COR-L47 (cell line): ENCODE data around the gene DCLRE1B.

Experiments used
- DNase-seq: peaks from one replicate; lab custom pipeline; 2025; lab: John Stamatoyannopoulos, UW

The DCLRE1B gene

DNA sequence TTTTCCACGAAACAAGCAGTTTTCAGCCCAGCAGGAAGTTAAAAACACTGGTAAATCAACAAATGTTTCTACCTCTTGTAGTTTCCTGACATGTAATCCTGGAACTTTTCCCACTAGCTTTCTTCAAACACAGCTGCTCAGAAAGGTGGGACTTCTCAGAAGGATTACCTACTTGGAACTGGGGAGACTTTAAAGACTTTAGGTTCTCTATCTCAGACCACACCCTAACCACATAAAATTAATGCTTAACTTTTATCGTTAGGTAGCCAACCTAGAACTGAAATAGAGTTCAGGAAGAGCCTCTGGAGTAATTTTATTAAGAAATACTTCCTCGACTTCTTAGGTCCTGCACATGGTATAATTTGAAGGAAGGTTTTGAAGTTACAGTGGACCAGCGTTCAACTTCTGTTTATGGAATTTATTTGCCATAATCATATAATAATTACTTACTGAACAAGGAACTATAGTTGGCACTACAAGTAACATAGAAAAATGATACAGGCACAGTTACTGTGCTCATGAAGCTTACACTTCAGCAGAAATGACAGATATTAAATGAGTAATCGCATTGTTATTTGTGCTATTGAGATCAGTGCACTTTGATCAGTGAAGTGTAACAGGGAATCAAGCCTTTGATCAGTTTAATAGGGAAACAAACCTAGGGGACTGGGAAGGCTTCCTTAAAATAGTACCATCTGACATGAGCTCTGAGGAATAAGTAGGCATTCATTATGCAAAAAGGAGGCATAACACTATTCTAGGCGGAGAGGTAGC, 17.5 kb upstream of the DCLRE1B start, which contains the start of gene BCL2L15:
Gene BCL2L15, minus strand, starts transcription at position 180 of the 774 bp plus-strand sequence. CDS start 206 bp downstream, outside the sequence.
- DNase-seq = no peak

GRCh38 chr1:113890816-113891215, 14.3 kb upstream of the DCLRE1B start:
- DNase-seq = no peak

GRCh38 chr1:113891631-113892220, 13.4 kb upstream of the DCLRE1B start:
- DNase-seq = no peak

- no peak for DNase-seq
Observed at GRCh38 chr1:113893267-113893666, 11.9 kb upstream of the DCLRE1B start.

DNA sequence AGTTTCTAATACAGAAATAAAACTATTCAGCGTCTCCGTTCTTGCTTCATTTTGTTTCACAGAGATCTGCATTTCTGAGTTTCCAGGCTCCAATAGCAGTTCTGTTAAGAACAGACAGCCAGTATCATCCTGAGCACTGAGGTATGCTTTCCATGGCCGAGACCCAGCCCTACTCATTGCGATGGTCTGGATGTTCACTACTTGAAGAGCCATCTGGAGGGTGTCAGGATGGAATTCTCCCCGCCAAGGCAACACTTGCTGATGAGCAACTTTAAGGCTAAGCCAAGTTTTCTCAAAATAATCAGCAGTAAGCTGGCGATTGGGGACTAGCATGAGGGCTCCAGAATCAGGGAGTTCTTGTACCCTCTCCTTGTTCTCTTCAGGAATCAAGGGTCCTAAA, 10.0 kb upstream of the DCLRE1B start:
- no peak for DNase-seq

GRCh38 chr1:113895961-113896360, 9.2 kb upstream of the DCLRE1B start:
- no peak for DNase-seq

DNA sequence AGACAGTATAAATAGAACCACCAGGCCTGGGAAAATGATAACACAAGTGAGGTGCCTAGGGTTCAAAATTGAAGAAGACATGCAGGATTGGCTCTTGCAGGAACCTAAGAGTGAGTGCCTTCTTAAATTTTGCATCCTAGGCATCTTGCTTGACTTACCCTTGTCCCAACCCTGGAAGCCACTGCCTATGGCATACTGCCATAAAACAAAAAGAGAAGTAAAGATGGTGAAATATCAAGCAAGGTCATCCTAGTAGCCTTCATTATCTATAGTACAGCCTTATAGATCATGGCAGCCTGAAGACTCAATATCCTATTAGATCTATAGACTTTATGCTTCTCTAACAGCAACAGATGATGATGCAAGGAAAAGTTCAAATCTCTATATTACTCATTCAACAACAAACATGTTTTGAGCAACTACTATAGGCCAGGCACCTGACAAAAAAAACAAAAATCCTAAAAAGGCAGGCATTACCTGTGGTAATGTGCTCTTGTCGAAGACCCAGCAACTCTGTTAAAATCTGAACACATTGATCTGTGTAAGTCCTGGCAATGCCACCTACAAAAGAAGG, 6.8 kb upstream of the DCLRE1B start:
- no peak for DNase-seq

- no peak for DNase-seq
Observed at GRCh38 chr1:113899111-113899510, 6.0 kb upstream of the DCLRE1B start.

DNA sequence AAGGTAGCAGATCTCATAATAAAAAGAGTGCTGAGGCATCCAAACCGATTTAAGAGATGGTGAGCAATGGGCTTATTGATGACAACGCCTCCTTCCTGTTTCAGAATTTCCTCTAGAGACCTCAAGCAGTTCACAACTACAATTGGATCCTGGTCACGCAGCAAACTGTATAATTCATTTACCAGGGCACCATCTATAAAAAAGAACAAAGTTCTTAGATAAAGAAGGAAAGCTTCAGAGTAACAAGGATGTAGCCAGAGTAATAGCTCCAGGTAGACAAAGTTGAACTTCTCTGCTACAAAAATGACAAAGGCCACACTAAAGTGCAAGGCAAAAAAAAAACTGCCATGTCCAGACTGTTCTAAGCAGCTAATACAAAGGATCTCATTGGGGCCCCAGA, 3.9 kb upstream of the DCLRE1B start:
- no peak for DNase-seq

DNA sequence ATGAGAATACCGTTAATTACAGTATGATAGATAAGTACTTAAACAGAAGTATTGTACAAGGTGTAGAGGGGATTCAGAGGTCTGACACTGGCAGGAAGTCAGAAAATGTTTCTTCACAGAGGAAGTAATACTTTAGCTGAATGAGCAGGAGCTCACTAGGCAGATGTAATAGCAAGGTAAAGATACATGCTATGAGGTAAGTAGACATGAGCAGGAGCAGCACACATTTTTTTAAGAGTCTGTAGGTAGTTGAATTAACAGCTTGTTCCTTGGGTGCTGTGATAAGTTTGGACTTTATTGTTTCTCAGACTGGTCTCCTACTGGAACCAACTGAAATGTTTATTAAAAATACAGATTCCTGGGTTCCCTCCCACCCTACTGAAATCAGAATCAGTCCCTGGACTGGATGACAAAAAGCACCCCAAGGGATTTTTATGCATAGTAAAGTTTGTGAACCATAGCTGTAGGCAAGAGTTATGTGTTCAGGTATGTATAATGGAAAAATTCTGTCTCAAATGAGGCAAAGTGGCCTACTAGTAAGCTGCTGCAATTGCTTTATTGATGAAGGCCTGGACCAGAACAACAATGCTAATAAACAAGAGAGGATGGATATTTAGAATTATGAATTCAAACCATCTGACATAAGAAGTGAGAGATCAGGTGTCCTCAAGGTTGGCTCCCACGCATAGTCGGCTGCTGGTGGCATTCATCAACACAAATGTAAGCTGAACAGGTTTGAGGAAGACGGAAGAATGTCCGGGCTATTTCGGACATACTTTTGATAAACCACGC, 1.4 kb upstream of the DCLRE1B start:
- DNase-seq = no peak

DNA sequence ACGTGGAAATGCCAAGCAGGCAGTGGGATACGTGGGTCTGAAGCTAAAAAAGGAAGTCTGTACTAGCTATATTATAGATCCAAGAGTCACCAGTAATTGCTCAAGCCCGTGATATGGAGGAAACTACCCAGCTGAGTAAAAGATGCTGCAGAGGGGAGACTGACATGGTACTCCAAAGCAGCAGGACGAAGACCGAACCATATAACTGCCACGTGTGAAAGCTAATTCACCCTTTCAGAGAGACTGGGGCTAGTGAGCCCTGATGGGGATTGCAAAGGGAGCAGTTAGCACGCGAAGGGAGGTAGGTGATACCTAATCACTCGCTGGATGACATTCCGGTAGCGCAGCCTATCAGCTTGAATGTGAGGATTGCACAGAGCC, 843 bp upstream of the DCLRE1B start:
- DNase-seq = peak; percentile 66

- DNase-seq = peak; percentile 15
Observed at GRCh38 chr1:113905435-113905861, 322 bp downstream of the DCLRE1B start.

DNA sequence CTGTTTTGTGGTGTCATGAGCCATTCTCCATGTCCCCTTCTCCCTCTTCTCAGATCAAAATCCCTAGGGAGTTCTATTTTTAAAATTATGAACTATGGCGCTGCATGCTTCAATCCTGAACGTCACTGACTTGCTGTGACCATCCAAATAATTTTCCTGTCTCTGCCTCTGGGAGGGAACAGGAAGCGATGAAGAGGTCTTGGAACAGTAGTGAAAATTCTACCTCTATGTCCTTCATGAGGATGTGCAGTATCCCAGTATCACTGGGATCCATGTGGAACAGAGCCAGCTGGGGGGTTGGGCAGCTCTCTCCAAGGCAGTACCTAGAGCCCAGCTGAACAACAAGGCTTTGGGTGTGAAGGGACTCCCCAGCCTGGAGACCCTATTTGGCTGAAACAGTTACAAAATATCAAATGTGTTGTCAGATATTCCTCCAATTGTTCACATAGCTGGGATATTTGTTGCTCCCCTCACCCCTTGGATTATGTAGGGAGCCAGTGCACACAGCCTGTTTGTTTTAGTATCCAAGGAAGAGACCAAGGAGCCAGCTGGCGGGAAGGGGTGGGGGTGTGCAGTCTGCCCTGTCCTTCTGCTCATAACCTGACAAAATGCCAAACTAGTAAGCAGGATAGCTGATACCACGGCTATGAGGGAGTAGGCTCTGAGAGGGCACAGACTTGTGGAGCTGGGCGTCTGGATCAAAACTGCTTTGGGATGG, 7.6 kb downstream of the DCLRE1B start:
- no peak for DNase-seq

DNA sequence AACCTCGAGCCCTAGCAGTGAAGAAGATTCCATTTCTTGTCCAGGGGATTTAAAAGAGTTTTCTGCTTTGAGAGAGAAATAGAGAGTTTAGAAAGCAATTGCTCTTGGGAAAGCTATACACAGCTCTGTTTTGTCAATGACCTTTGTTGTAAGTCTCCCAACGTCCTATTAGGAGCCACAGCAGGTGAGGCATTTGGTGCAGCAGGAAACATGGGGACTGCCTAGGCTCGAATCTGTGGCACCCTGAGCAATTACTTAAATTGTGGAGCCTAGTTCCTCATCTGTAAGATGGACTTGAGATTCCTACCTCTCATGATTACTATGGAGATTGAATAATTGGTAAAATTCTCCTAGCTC, 8.2 kb downstream of the DCLRE1B start:
- no peak for DNase-seq

- DNase-seq = no peak
Observed at GRCh38 chr1:113913887-113914664, 8.9 kb downstream of the DCLRE1B start.

- no peak for DNase-seq
Observed at GRCh38 chr1:113916974-113917373, 11.8 kb downstream of the DCLRE1B start.

GRCh38 chr1:113917400-113918082, 12.4 kb downstream of the DCLRE1B start:
- DNase-seq = no peak

GRCh38 chr1:113918243-113918642, 13.1 kb downstream of the DCLRE1B start:
- DNase-seq = no peak

GRCh38 chr1:113922957-113923356, 17.8 kb downstream of the DCLRE1B start:
- no peak for DNase-seq

DNA sequence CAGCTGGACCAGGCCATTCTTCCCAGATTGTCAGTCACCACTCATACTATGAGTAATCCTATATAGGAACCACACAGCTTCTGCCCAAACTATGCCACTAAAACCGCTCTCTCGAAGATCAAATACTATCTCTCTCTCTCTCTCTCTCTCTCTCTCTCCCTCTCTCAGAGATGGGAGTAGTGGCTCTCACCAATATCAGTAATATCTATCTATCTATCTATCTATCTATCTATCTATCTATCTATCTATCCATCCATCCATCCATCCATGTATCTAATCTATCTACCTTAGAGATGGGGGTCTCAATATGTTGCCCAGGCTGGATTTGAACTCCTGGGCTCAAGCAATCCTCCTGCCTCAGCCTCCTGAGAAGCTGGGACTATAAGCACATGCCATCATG, 19.3 kb downstream of the DCLRE1B start:
- DNase-seq = no peak
